ENCODE data around the gene CD163. TPM values are rescaled to one million over a fixed set of nuclear protein-coding genes. Genes with fewer than 3 reads are reported as not detected.

Gene CD163
- total RNA-seq, 1 experiment from 2014 or later = not detected

- H3F3A ChIP-seq (ENCODE audit: low read length, unreplicated experiment) = no peaks in the 10 kb centered on the region
- DNase-seq (no peak), ATAC-seq (no peak)
- no peak overlapping the region for H2AFZ ChIP-seq (ENCODE audit: low read length)
- no peaks in the 10 kb centered on the region for H3K79me2 ChIP-seq (ENCODE audit: low read length)
- no peak overlapping the region for H3K9ac ChIP-seq (ENCODE audit: low read length)
- no peaks in the 10 kb centered on the region for H3K4me1 ChIP-seq (ENCODE audit: insufficient read depth, low read length)
- H3K4me2 ChIP-seq (ENCODE audit: low read length) = no peak overlapping the region
- BruUV-seq (replicated peaks) = no TSS peak
- POLR2A ChIA-PET (ENCODE audit: unreplicated experiment) = no interaction called here
- no peak overlapping the region for H3K4me3 ChIP-seq (ENCODE audit: low read length)
- TF ChIP-seq, protein P1, sequence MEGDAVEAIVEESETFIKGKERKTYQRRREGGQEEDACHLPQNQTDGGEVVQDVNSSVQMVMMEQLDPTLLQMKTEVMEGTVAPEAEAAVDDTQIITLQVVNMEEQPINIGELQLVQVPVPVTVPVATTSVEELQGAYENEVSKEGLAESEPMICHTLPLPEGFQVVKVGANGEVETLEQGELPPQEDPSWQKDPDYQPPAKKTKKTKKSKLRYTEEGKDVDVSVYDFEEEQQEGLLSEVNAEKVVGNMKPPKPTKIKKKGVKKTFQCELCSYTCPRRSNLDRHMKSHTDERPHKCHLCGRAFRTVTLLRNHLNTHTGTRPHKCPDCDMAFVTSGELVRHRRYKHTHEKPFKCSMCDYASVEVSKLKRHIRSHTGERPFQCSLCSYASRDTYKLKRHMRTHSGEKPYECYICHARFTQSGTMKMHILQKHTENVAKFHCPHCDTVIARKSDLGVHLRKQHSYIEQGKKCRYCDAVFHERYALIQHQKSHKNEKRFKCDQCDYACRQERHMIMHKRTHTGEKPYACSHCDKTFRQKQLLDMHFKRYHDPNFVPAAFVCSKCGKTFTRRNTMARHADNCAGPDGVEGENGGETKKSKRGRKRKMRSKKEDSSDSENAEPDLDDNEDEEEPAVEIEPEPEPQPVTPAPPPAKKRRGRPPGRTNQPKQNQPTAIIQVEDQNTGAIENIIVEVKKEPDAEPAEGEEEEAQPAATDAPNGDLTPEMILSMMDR (conservative IDR thresholded peaks at IDR 0.05; ENCODE audit: low read depth, low read length) = no peak
- TF ChIP-seq EZH2 (IDR thresholded peaks at IDR 0.05; ENCODE audit: low read length, unreplicated experiment) (no peak), EZH2phosphoT487 (IDR thresholded peaks at IDR 0.05; ENCODE audit: borderline replicate concordance, low read length) (no peak)
- H3K9me3 ChIP-seq (ENCODE audit: low read length) = no peaks in the 10 kb centered on the region
- no peak overlapping the region for H3K27ac ChIP-seq (ENCODE audit: low read length)
- intact Hi-C loops (cut with micrococcal nuclease) = no loop called here
- H3K27me3 ChIP-seq (ENCODE audit: low read length) = peaks cover 4% of the 10 kb centered on the region; the same call in 1 of the 2 replicates
- H4K20me1 ChIP-seq (ENCODE audit: low read length) = no peaks in the 10 kb centered on the region
- H3K9me2 ChIP-seq (replicated peaks; ENCODE audit: low read length) = no peaks in the 10 kb centered on the region
- H3K36me3 ChIP-seq (ENCODE audit: low read depth, low read length) = no peaks in the 10 kb centered on the region
- CTCF ChIA-PET = no interaction called here
These were observed 4.8 kb downstream of the CD163 start for GRCh38 chr12:7498809-7499208.

DNA sequence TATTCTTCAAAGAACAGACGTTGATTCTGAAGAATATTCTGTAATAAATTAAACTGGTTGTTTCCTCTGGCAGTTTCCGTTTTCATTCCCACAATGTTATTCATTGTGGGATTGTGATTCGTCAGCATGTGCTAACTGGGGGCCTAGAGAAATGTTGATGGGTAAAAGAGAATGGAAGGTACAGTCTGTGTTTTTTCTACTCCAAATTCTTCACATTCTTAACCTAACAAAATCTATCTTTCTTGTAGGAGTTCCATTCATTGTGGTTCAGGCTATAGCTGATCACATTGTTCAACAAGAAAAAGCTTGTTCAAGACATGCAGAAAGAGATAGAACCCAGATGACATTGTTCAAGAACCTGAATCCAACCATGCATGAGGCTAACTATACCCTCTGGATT, 5.9 kb downstream of the CD163 start:
- CTCF ChIA-PET = no interaction called here
- no TSS peak for BruUV-seq (replicated peaks)
- no peak for DNase-seq

GRCh38 chr12:7496451-7496850, 7.1 kb downstream of the CD163 start:
- Histone ChIP-seq H3K9ac (ENCODE audit: low read length) (no peak overlapping the region), H3K4me3 (ENCODE audit: low read length) (no peak overlapping the region), H3K4me2 (ENCODE audit: low read length) (no peak overlapping the region), H3K36me3 (ENCODE audit: low read depth, low read length) (no peaks in the 10 kb centered on the region), H4K20me1 (ENCODE audit: low read length) (no peaks in the 10 kb centered on the region), H3K27ac (ENCODE audit: low read length) (no peak overlapping the region), H2AFZ (ENCODE audit: low read length) (no peak overlapping the region), H3F3A (ENCODE audit: low read length, unreplicated experiment) (no peaks in the 10 kb centered on the region), H3K4me1 (ENCODE audit: insufficient read depth, low read length) (no peaks in the 10 kb centered on the region), H3K9me2 (replicated peaks; ENCODE audit: low read length) (no peaks in the 10 kb centered on the region), H3K9me3 (ENCODE audit: low read length) (no peaks in the 10 kb centered on the region), H3K27me3 (ENCODE audit: low read length) (peaks cover 10% of the 10 kb centered on the region; the same call in 1 of the 2 replicates), H3K79me2 (ENCODE audit: low read length) (no peaks in the 10 kb centered on the region)
- no peak for TF ChIP-seq EZH2 (IDR thresholded peaks at IDR 0.05; ENCODE audit: low read length, unreplicated experiment)
- TF ChIP-seq, protein P1 (conservative IDR thresholded peaks at IDR 0.05; ENCODE audit: low read depth, low read length) = no peak
- TF ChIP-seq EZH2phosphoT487 (IDR thresholded peaks at IDR 0.05; ENCODE audit: borderline replicate concordance, low read length) = no peak
- no TSS peak for BruUV-seq (replicated peaks)
- ChIA-PET CTCF (no interaction called here), POLR2A (ENCODE audit: unreplicated experiment) (no interaction called here)
- DNase-seq (no peak), ATAC-seq (no peak)
- intact Hi-C loops (cut with micrococcal nuclease) = no loop called here

More for the DNA sequence above, 5.9 kb downstream of the CD163 start:
- peaks cover 4% of the 10 kb centered on the region; the same call in 1 of the 2 replicates for H3K27me3 ChIP-seq (ENCODE audit: low read length)
- H3K9ac ChIP-seq (ENCODE audit: low read length) = no peak overlapping the region
- H3K36me3 ChIP-seq (ENCODE audit: low read depth, low read length) = no peaks in the 10 kb centered on the region
- intact Hi-C loops (cut with micrococcal nuclease) = no loop called here
- no peaks in the 10 kb centered on the region for H3K4me1 ChIP-seq (ENCODE audit: insufficient read depth, low read length)
- no peaks in the 10 kb centered on the region for H3K9me3 ChIP-seq (ENCODE audit: low read length)
- TF ChIP-seq EZH2 (IDR thresholded peaks at IDR 0.05; ENCODE audit: low read length, unreplicated experiment) = no peak
- TF ChIP-seq, protein P1 (conservative IDR thresholded peaks at IDR 0.05; ENCODE audit: low read depth, low read length) = no peak
- TF ChIP-seq EZH2phosphoT487 (IDR thresholded peaks at IDR 0.05; ENCODE audit: borderline replicate concordance, low read length) = no peak
- POLR2A ChIA-PET (ENCODE audit: unreplicated experiment) = no interaction called here
- H3F3A ChIP-seq (ENCODE audit: low read length, unreplicated experiment) = no peaks in the 10 kb centered on the region
- no peaks in the 10 kb centered on the region for H4K20me1 ChIP-seq (ENCODE audit: low read length)
- no peaks in the 10 kb centered on the region for H3K79me2 ChIP-seq (ENCODE audit: low read length)
- no peak overlapping the region for H3K4me3 ChIP-seq (ENCODE audit: low read length)
- no peak overlapping the region for H3K27ac ChIP-seq (ENCODE audit: low read length)
- H3K4me2 ChIP-seq (ENCODE audit: low read length) = no peak overlapping the region
- no peaks in the 10 kb centered on the region for H3K9me2 ChIP-seq (replicated peaks; ENCODE audit: low read length)
- H2AFZ ChIP-seq (ENCODE audit: low read length) = no peak overlapping the region
- ATAC-seq = no peak

Data from PC-3 (cell line).